ENCODE data around the gene PTPN3.

PTPN3 gene

DNA sequence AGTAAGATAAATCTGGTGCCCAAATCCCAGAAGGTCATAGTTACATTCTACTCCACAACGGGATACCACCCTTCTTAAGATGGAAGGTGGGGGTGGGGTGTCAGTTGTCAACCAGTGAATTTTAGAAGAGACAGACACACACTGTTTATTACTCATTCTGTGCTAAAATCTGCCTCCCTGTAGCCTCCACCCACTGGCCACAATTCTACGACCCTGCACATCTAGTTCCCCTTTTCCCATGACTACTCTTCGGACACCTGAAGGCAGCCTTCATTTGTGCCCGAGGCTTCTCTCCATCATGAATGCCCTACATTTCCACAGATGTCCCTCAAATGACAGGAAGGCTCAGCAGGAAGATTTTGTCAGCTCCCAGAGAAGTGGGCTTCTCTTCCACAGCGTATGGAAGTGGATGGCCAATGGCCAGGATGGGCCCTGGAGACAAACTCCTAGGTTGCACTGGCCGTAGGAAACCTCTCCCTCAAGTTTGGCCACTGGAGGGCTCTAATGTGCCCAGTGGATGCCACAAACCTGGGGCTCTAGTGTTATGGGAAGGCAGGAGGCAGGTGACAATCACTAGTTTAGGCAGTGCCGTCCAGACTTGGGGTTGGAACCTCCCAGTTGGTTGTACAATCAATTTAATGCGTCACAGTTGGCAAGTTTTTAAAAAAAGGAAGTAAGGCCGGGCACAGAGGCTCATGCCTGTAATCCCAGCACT, 46.6 kb downstream of the PTPN3 start:
- no peak for DNase-seq (ENCODE audit: low spot score)

DNA sequence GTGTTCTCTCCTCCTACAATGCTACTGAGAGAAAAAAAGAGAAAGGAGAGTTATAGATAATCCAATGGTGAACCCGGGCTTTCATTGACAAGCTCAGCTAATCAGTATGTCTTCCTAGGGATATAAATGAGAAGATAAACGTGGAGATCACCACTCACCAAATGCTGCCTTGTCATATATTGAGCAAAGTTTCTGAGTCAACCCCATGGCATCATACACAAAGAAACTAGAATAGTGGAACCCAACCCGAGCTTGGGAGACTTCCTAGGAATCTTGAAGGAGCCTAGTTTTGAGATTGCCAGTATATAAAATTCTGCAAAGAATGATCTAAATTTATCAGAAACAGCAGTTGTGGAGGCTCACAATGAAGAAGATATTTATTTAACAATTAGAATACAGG, 47.8 kb downstream of the PTPN3 start:
- no peak for DNase-seq (ENCODE audit: low spot score)

DNA sequence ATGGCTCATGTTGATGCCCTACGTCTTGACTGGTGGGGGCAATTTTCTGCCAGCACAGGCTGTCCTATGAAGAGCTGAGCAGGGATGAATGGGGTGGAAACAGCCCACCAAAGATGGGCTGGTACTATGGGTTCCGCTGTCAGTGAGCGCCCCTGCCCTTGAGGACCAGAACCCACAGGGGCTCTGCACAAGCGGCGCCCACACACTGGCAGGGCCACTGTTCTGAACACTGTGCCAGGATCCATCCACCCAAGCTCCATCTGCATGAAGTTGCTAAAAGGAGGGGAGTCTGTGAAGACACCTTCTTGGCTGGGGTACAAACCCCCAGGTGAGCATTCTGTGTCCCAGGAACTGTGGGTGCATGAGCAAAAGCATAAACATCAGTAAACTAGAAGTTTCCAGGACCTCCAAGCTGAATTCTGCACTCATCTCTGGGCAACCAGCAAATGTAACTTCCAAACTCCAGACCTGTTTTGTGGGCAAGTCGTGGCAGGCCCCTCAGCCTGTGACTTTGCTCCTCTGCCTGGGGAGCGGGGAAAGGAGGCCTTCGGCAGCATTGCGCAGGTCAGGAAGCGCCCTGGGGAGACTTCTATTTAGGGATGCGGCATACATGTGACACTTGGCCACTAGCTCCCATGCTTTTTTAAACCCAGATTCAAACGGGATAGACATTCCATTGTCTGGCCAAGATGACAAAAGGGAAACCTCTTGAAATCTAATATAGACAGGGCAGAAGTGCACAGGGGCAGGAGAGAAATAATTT, 48.9 kb downstream of the PTPN3 start:
- no peak for DNase-seq (ENCODE audit: low spot score)

DNA sequence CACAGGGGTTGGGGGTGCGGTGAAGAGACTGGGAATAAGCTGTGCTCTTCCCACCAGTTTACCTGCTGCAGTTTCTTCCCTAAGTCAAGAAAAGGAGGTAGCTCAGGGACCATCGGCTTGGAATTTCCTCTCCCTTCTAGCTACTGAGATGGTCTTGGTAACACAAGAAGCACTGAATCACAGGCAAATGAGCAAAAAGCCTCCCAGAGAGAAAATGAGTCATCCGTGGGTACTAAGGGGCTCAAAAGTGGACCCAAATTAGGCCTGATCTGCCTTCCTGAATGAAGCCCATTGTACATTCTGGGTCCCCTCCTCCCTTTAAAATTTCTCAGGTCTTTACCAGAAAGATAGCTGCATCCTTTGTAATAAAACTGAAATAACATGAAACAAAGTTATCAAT, 49.9 kb downstream of the PTPN3 start:
- DNase-seq (ENCODE audit: low spot score) = no peak

DNA sequence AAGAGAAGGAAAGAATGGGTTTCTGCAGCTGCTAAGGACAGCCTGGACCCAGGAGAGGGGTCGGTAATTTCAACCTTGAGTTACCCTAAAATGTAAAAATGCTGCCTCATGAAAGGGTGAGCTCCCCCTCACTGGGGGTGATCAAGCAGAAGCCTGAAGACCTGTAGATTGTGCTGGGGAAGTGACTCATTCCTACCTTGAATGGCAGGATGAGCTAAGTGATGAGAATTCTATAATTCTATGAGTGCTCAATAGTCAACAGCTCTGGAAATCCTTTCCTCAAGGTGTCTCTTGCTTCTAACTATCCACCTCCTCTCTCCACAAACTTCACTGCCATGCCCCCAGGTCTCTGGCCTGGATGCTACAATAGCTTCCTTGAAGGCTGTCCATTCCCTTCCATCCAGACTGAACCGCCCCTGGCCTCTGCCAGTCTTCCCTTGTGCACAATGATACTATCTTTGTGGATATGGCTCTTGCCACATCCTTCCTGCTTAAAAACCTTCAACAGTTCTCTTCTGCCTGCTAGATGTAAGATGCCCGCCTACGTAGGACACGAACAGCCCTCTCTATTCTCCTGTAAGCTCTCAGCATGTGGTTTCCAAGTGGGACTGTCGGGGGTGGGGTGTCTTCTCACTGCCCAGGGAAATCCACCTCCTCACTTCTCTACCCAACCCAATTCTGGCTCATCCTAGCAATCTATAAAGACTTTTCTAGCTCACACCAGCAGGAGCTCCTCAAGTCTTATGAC, 50.6 kb downstream of the PTPN3 start:
- DNase-seq (ENCODE audit: low spot score) = no peak

DNA sequence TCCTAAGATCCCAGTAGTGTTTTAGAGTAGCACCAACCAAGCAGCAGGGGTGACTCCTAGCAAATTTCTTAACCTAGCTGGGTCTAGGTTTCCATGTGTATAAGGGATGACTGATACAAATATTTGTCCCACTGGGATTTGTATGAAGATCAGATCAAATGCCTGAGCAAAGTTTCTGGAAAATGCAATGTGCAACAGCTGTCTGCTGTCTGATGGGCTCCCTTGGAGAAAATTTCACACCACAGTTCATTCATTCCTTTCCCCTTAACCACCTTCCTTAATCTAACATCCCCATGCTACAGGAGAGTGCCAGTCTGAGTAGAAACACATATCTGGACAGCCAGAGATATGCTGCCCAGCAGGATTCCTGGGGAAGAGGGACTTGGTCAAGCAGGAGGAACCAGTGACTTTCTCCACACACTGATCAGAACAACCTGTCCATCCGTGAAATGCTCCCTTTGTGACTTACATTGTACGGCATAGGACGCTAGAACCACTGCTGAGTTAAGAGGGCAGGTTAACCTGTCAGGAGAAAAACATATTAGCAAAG, 53.3 kb downstream of the PTPN3 start:
- DNase-seq (ENCODE audit: low spot score) = no peak

DNA sequence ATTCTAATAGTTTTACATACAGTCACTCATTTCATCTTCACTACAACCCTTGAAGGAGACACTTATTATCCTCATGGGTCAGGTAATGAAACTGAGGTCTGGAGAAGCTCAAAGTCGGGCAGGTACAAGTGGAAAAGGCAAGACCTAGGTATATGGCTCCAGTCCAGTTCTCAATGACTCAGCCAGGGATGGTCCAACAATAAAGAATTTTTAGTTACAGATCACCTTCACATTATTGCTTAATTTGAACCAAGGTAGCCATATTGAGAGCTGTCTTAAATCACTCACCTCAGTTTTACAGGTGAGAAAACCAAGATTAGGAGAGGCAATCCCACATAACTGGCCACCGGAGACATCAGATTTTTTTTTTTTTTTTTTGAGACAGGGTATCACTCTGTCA, 55.4 kb downstream of the PTPN3 start:
- no peak for DNase-seq (ENCODE audit: low spot score)

DNA sequence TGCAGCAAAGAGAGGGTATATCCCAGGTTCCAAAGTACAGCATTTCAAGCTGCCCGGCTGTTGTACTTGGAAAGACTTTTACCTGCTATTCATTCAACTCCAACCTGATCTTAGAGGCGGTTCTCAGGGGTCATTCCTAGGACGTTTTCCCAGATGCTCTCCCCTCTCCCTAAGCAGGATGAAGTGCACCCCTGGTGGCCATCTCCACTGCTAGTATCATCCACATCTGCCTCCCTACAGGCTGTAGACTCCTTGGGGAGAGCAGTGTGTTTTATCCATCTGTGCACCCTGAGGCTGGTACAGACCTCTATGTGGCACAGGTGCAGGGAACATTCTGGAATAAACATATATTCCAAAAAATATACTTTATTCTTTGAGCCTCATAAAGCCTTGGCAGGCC, 56.8 kb downstream of the PTPN3 start:
- no peak for DNase-seq (ENCODE audit: low spot score)

DNA sequence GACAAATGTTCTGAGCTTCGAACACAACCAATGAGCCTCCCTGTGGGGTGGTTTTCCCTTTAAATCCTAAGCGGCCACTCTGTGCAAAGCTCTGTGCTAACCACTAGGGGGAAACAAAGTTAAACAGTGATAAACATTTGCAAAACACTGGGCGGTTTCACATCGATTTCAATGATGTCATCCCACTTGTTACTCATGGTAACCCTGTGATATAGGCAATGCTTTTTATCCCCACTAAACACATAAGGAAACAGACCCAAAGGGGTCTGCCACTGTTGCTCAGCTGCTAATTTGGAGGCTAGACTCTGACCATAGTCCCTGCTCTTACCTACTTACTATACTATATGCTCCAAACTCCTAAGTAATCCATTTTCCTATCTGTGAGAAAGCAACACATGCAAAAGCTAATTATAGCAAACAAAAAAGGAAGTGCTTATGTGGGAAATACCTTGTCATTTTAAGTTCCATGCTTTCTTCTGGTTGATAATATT, 57.3 kb downstream of the PTPN3 start:
- peak; percentile 65 for DNase-seq (ENCODE audit: low spot score)

DNA sequence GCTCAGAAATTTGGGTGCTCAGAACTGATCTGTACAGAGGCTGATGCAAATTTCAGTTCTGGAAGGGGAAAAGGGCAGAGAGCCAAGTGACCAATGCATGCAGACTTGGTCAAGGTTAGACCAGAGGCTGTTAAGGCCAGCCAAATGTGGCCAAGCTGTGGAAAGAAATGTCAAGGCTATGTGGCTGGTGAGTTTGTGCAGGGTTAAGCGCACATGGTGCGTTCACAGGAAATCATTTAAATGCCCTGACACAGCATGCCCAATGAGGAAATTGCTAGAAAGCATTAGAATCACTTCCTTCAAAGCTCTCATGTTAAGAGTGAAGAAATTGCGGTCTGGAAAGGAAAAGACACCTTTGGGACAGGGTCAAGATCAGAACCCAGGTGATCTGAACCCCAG, 58.0 kb downstream of the PTPN3 start:
- no peak for DNase-seq (ENCODE audit: low spot score)

DNA sequence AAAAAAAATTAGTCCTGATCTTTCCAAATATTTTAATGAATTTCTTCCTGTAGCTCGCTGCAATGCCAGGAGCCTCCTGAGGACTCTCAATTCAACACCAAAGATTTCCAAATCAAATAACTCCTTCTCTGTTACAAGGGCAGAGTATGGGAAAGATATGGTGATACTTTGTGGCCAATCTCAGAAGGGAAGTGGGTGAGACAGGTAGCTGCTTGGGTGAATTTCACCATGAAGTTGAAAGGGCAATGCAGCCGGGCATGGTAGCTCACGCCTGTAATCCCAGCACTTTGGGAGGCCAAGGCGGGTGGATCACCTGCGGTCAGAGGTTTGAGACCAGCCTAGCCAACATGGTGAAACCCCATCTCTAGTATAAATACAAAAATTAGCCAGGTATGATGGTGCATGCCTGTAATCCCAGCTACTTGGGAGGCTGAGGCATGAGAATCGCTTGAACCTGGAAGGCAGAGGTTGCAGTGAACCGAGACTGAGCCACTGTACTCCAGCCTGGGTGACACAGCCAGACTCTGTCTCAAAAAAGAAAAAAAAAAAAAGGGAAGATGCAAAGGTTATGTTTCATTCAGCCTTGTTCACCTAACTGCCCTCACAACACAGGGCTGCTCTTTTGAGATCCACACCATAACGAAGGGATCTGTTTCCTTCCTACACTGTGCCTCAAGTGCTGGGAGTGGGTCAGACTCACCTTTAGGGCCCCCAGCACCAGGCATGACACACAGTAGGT, 58.6 kb downstream of the PTPN3 start:
- no peak for DNase-seq (ENCODE audit: low spot score)

DNA sequence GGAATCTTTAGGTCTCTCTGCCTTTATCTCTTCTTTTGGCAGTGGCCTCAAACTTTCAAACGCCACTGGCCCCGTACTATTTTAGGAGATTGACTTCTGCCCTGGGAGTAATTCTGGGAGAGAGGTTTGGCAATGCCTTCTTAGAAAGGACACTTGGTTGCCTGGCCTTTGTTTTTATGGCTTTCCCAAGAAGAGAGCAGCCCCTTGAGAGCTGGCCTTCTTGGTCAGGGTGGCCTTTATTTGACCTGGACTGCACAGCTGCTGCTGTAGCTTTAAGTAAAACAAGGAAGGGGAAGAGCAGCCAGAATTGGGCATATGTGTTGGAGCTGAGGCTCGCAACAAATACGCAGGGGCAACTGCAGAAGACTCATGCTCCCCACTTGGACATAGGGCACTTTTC, 60.8 kb downstream of the PTPN3 start:
- no peak for DNase-seq (ENCODE audit: low spot score)

DNA sequence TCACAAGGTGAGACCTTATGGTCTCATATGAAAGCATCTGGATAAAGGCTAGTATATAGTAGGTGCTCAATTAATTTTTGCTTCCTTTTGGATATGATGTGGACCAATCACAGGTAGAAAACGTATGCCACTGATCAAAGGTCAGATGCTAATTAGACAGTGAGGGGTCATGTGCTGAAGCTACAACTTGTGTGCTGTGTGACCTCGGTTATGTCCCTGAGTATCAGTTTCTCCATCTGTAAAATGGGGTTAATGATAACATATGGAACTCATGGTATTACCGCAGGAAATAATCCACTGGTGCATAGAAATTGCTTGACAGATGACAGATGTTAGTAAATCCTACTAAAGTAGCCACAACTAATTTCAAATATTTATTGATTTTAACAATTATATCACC, 62.0 kb downstream of the PTPN3 start:
- no peak for DNase-seq (ENCODE audit: low spot score)

DNA sequence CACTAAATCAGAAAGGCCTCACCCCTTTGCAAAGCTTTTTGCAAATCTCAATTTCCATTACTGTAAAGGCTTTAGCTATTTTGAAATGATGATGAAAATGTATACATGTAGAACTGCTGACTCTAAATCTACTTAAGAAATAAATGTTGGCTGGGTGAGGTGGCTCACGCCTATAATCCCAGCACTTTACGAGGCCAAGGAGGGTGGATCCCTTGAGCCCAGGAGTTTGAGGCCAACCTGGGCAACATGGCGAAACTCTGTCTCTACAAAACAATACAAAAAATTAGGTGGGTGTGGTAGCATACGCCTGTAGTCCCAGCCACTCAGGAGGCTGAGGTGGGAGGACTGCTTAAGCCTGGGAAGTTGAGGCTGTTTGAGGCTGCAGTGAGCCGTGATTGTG, 64.6 kb downstream of the PTPN3 start:
- no peak for DNase-seq (ENCODE audit: low spot score)

DNA sequence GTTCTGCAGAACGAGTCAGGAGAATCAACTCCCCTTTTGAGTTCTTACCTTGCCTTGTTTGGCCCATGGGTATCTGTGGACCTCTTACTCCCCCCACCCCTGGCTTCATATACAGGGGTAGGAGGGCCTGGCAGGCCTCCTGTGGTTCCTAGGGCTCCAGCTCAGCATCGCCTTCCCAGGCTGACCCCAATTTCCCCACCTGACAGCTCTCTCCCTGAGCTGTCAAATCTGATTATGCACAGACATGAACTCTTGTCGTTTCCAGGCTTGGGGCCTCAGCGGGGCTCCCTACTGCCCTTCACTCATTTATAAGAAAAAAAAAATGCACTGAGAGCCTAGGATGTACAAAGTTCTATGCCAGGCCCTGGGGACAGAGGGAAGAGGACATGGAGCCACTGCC, 67.9 kb downstream of the PTPN3 start:
- DNase-seq (ENCODE audit: low spot score) = no peak

DNA sequence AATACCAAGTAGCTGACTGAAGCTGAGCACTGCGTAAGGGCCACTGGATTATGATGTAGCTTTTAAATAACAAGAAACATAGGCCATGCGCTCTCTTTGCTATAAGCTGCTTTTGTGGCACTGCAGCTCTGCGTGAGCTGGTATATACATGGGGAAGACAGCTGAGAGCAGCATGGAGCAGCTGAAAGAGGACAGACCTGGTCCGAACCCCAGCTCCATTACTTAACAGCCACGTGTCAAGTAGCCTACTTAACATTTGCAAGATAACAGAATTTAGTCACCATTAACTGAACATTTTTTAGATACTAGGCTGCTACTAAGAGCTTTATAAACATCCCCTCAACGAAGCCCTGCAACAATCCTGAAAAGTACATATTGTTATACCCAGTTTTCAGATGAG, 69.3 kb downstream of the PTPN3 start:
- DNase-seq (ENCODE audit: low spot score) = no peak

DNA sequence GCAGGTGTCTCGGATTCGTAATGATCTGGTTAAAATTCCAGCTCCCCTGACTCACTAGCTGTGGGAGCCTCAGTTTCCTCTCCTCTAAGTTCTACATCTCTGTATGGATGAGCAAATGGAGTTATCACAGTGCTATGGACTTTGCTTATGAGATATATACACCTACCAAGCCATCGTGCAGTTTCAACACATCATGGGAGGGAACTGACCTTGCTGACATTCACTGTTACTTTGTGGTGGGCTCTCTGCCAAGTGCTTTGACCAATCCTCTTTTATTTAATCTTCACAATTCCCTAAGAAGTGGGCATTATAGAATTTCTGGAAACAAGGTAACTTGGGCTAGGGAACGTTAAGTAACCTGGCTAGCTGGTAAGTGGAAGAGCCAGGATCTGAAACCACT, 70.2 kb downstream of the PTPN3 start:
- DNase-seq (ENCODE audit: low spot score) = no peak

DNA sequence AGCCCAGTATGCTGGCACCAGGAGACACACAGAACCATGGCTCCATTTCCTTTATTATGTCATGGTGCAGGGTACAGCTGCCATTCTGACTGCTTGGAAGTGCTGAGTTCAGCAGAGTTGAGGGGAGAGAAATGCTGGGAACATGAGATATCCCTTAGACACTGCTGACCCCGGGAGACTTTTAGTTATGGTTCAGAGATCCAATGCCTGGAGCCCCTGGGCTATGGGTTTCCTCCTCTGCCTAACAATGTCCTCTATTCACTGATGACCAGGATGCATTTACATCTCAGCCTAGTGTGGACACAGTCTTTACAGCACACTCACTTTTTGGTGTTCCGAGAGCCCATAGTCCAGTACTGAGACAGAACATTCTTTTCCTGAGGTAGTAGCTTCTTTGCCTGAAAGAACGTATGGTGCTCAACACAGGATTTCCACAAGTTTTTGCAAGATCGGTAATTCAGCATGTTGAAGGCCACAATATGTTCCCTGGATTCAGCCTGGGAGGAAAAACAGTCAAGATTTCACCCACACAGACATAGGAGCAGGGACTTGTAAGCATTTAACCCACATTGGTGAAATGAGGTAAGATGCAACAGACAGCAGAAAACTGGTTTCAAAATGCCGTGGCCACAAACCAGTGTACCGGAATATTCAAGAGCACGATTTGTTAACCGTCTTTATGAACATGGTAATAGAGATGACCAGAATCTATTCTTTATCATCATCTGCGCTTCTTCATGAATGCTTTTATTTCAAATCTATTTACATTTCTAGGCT, 71.3 kb downstream of the PTPN3 start:
- no peak for DNase-seq (ENCODE audit: low spot score)

DNA sequence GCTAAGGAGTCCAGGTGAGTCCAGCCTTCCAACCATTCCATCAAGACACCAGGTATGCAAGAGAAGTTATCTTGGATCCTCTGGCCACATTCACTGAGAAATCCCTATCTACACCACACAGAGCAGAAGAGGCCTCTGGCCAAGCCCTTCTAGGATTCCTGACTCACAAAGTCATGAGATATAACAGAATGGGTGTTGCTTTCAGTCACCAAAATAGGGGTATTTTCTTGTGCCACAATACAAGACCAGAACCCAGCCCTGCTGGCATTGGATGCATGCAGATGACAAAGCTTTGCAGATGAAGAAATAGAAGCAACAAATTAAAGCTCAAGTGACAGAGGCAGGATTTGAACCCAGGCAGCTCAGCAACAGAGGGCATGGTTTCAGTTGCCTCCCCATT, 73.5 kb downstream of the PTPN3 start:
- DNase-seq (ENCODE audit: low spot score) = no peak

DNA sequence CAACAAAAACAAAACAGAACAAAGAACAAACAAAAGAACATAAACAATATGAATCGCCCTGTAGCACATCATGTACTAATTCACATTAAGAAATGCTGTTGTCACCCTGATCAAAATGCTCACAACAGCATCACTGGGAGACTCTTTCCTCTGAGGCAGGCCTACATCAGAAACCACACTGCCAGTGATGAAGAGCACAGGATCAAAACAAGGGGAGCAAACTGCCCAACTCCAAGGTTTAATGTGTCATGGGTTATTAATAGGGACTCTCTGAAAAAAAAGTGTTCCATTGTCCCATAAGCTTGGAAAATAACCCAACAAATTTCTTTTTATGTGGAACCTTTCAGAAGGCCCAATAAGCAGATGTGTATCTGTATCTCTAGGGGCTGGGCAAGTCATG, 74.2 kb downstream of the PTPN3 start:
- DNase-seq (ENCODE audit: low spot score) = no peak

DNA sequence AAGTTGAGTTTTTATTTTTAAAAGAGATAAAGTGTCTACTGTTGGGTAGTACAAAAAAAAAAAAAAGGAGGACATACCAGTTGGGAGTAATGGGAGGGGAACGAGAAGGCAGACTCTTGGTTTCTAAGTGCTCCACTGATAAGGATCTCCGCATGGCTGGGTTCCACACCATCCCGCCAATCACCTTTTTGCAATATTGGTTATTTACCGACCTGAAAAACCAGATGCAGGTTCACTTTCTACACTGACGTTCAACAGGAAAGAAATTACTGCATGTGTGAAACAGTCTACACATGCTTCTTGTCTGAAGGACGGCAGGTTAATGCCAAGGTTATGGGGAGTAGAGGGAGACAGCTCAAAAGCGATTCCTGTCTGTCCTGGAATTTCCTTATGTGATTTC, 75.5 kb downstream of the PTPN3 start:
- no peak for DNase-seq (ENCODE audit: low spot score)

All from ecto neural progenitor cell (in vitro differentiated cells).